Natural killer cell (primary cell): Measurements from ENCODE around the gene RALGPS1. TPM values are rescaled to one million over a fixed set of nuclear protein-coding genes. Genes with fewer than 3 reads are reported as not detected.

Source experiments
- ATAC-seq, 3 donors: fragments of 150-1000 bp in 2 of 3; fragments of 200-7000 bp in 1 of 3; cut with Tn5 transposase; 1 replicate in 1 of 3; 2 replicates in 2 of 3; pipeline ENCODE4 v1.10.0; 2021; ENCODE audit warnings: mild to moderate bottlenecking in 2 of 3, moderate library complexity in 2 of 3
- DNase-seq, 2 donors: peaks; one replicate each; pipeline versions ENCODE4 v3.0.0 to v3.0.0-alpha.2; 2013 to 2021; ENCODE audit warnings: mixed read lengths in 1 of 2
- H3K27ac ChIP-seq: one replicate; pipeline ENCODE4 v1.5.1; 2013; ENCODE audit warnings: mild to moderate bottlenecking, low read length
- H3K27me3 ChIP-seq: one replicate; pipeline ENCODE4 v1.6.1; 2013; ENCODE audit warnings: low read length; ENCODE audit not compliant: control insufficient read depth, insufficient read depth
- H3K36me3 ChIP-seq: one replicate; pipeline ENCODE4 v1.6.1; 2013; ENCODE audit warnings: low read length; ENCODE audit not compliant: control insufficient read depth, insufficient read depth
- H3K4me1 ChIP-seq: one replicate; pipeline ENCODE4 v1.6.1; 2013; ENCODE audit warnings: low read length; ENCODE audit not compliant: control insufficient read depth, insufficient read depth
- H3K4me3 ChIP-seq: one replicate; pipeline ENCODE4 v1.5.1; 2013; ENCODE audit warnings: low read length
- H3K9me3 ChIP-seq: one replicate; pipeline ENCODE4 v1.6.1; 2013; ENCODE audit warnings: low read length; ENCODE audit not compliant: control insufficient read depth, insufficient read depth
- H3K27ac Mint-ChIP-seq, 2 donors: one replicate each; pipeline ENCODE4 v1.8.0; 2022; ENCODE audit warnings: mild to moderate bottlenecking in 2 of 2, mixed read lengths in 2 of 2, moderate library complexity in 1 of 2
- H3K27me3 Mint-ChIP-seq, 2 donors: one replicate each; pipeline ENCODE4 v1.8.0; 2022; ENCODE audit warnings: low read depth in 2 of 2, mixed read lengths in 2 of 2
- H3K36me3 Mint-ChIP-seq: one replicate; pipeline ENCODE4 v1.8.0; 2022; ENCODE audit warnings: mixed read lengths
- H3K4me1 Mint-ChIP-seq, 2 donors: one replicate each; pipeline ENCODE4 v1.8.0; 2022; ENCODE audit warnings: mixed read lengths in 2 of 2
- H3K4me3 Mint-ChIP-seq: one replicate; pipeline ENCODE4 v1.8.0; 2022; ENCODE audit warnings: mild to moderate bottlenecking, moderate library complexity, mixed read lengths
- H3K9me3 Mint-ChIP-seq, 2 donors: one replicate each; pipeline ENCODE4 v1.8.0; 2022; ENCODE audit warnings: mixed read lengths in 2 of 2
- WGBS: methylation state at CpG from one replicate; pipeline ENCODE4 v1.1.7; 2013; ENCODE audit warnings: missing lambda C conversion rate; ENCODE audit not compliant: insufficient coverage; 5-methylcytosine and 5-hydroxymethylcytosine counted together
- intact Hi-C: fragments of 100-400 bp; cut with micrococcal nuclease; formaldehyde crosslinking; loops from one replicate; pipeline ENCODE4 v1.14.2; 2022
- total RNA-seq, 4 donors: library from RNA; stranded (reverse); fragments of 120-200 nt in 1 of 4; gene quantifications; one replicate each; pipeline versions ENCODE4 v1.2.3 to v1.2.4, GENCODE V29; 2013 to 2022
- TF ChIP-seq, protein P1 (sequence below): fragments of 200-600 bp; IDR thresholded peaks from one replicate; pipeline ENCODE4 v1.8.0; 2022; ENCODE audit warnings: antibody characterized with exemption

Gene RALGPS1
- total RNA-seq, 3 donors from 2014 or later (not counting 1 experiment from before 2014, with no cell fraction given): 11.9 to 21.2 (median 13.2) TPM

DNA sequence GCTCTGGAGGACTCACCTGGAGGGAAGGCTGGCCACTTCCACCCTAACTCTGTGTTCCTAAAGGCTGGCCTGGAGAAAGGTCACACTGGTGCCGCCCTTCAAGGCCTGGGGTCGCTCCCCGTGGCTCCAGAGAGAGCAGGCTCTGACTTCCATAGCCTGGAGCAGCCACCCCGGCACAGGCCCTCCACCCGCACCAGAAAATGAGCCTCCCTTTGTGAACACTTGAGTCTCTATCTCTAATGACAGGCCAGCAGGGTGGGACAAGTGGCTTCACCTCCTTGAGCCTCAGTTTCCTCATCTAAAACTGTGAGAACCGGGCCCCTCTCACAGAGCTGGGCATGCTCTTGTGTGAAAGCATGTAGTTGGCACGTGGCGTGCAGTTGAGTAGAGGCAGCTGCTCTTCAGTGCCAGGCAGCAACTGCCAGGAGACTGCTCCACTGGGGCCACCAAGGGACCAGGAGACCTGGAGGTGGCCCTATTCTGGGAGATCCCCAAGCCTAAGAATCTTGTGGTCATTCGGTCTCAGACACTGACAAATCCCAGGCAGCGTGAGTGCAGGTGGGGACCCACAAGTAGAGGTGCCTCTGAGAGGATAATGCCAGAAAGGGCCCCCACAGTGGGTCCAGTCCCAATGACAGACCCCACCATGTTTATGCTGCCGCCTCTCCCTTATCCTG lies 293.3 kb downstream of the RALGPS1 start:
- H3K9me3 ChIP-seq: no peaks in the 10 kb centered on the region
- H3K27me3 Mint-ChIP-seq: peaks cover 0 to 4% of the 10 kb centered on the region in 2 donors
- DNase-seq (no peak), ATAC-seq (no peak)
- H3K27ac Mint-ChIP-seq: no peak overlapping the region
- no peak overlapping the region for H3K27ac ChIP-seq
- TF ChIP-seq, protein P1, sequence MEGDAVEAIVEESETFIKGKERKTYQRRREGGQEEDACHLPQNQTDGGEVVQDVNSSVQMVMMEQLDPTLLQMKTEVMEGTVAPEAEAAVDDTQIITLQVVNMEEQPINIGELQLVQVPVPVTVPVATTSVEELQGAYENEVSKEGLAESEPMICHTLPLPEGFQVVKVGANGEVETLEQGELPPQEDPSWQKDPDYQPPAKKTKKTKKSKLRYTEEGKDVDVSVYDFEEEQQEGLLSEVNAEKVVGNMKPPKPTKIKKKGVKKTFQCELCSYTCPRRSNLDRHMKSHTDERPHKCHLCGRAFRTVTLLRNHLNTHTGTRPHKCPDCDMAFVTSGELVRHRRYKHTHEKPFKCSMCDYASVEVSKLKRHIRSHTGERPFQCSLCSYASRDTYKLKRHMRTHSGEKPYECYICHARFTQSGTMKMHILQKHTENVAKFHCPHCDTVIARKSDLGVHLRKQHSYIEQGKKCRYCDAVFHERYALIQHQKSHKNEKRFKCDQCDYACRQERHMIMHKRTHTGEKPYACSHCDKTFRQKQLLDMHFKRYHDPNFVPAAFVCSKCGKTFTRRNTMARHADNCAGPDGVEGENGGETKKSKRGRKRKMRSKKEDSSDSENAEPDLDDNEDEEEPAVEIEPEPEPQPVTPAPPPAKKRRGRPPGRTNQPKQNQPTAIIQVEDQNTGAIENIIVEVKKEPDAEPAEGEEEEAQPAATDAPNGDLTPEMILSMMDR: no peak
- H3K36me3 ChIP-seq: no peaks in the 10 kb centered on the region
- H3K4me3 Mint-ChIP-seq: no peak overlapping the region
- no peaks in the 10 kb centered on the region for H3K36me3 Mint-ChIP-seq
- H3K4me1 Mint-ChIP-seq: no peaks in the 10 kb centered on the region
- H3K4me1 ChIP-seq: no peaks in the 10 kb centered on the region
- no peak overlapping the region for H3K4me3 ChIP-seq
- WGBS: 89% methylated on average over 11 of the region's 11 CpGs
- intact Hi-C loops: no loop called here
- H3K9me3 Mint-ChIP-seq: no peaks in the 10 kb centered on the region
- H3K27me3 ChIP-seq: no peaks in the 10 kb centered on the region

DNA sequence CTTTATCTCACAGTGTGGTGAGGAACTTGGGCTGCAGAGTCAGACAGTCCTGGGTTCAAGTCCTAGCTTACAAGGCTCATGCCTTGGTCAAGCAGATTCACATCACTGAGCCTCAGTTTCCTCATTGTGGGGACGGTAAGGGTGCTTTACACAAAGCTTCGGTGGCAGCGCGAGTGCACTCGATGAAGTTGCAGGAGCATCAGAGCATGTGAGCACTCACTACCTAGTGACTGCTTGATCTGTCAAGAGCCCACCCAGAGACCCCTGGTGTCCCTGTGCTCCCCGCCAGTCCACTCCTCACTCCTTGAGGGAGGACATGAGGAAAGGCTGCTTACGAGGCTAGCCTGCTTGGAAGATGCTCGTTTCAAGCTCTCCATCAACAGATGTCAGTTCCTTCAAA lies 293.8 kb downstream of the RALGPS1 start:
- Histone ChIP-seq H3K27ac (no peak overlapping the region), H3K27me3 (no peaks in the 10 kb centered on the region), H3K4me1 (no peaks in the 10 kb centered on the region), H3K4me3 (no peak overlapping the region), H3K9me3 (no peaks in the 10 kb centered on the region), H3K36me3 (no peaks in the 10 kb centered on the region)
- no peaks in the 10 kb centered on the region for H3K36me3 Mint-ChIP-seq
- no peak overlapping the region for H3K27ac Mint-ChIP-seq
- WGBS: 99% methylated on average over 8 of the region's 8 CpGs
- H3K9me3 Mint-ChIP-seq: no peaks in the 10 kb centered on the region
- H3K4me1 Mint-ChIP-seq: no peaks in the 10 kb centered on the region
- no peak for DNase-seq
- TF ChIP-seq, protein P1: no peak
- intact Hi-C loops: no loop called here
- no peak for ATAC-seq
- no peak overlapping the region for H3K4me3 Mint-ChIP-seq
- H3K27me3 Mint-ChIP-seq: peaks cover 0 to 4% of the 10 kb centered on the region in 2 donors

DNA sequence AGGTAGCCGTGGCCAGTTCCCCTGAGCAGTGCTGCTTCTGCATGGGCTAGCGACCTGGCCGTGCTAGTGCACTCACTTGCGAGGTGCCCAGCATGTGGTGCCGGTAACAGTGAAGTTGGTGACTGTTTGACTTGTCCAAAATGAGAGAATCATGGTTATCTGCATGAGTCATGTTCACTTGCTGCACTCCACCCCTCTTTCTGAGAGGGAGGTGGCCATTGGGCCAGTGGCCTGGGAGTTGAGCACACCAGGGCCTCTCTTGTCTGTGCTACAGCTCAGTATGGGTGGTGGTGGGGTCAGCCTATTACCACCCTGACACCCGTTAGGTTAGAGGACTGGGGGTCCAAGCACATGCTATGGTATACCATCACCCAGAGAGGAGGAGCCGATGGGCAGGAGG lies 294.6 kb downstream of the RALGPS1 start:
- no peak overlapping the region for H3K4me3 Mint-ChIP-seq
- no peaks in the 10 kb centered on the region for H3K4me1 Mint-ChIP-seq
- no peak overlapping the region for H3K27ac Mint-ChIP-seq
- DNase-seq (no peak), ATAC-seq (no peak)
- no peak overlapping the region for H3K4me3 ChIP-seq
- 92% methylated on average over 7 of the region's 7 CpGs for WGBS
- H3K9me3 Mint-ChIP-seq: no peaks in the 10 kb centered on the region
- H3K9me3 ChIP-seq: no peaks in the 10 kb centered on the region
- H3K4me1 ChIP-seq: no peaks in the 10 kb centered on the region
- TF ChIP-seq, protein P1: no peak
- H3K36me3 ChIP-seq: no peaks in the 10 kb centered on the region
- no peak overlapping the region for H3K27ac ChIP-seq
- H3K27me3 Mint-ChIP-seq: peaks cover 0 to 4% of the 10 kb centered on the region in 2 donors
- H3K36me3 Mint-ChIP-seq: no peaks in the 10 kb centered on the region
- no peaks in the 10 kb centered on the region for H3K27me3 ChIP-seq
- intact Hi-C loops: no loop called here
